Measurements from ENCODE around the gene MAPT. TPM values are rescaled to one million over a fixed set of nuclear protein-coding genes. Genes with fewer than 3 reads are reported as not detected.

The MAPT gene
- total RNA-seq, 1 experiment from 2014 or later, result 3.6 TPM

- POLR2A ChIA-PET (ENCODE audit: unreplicated experiment), result no interaction called here
Observed at GRCh38 chr17:45985447-45985846, 91.1 kb downstream of the MAPT start.

GRCh38 chr17:45986056-45986455 is 91.7 kb downstream of the MAPT start:
- H4K20me1 ChIP-seq (ENCODE audit: low read length), result no peaks in the 10 kb centered on the region
- no peak for TF ChIP-seq CTCF (conservative IDR thresholded peaks at IDR 0.05; ENCODE audit: low read depth, low read length)
- TF ChIP-seq EZH2 (IDR thresholded peaks at IDR 0.05; ENCODE audit: low read length, unreplicated experiment), result no peak
- TF ChIP-seq EZH2phosphoT487 (IDR thresholded peaks at IDR 0.05; ENCODE audit: borderline replicate concordance, low read length), result no peak
- DNase-seq (no peak), ATAC-seq (no peak)
- intact Hi-C loops (cut with micrococcal nuclease), result no loop called here
- H3K4me3 ChIP-seq (ENCODE audit: low read length), result no peak overlapping the region
- H3K27me3 ChIP-seq (ENCODE audit: low read length), result no peaks in the 10 kb centered on the region
- H3K27ac ChIP-seq (ENCODE audit: low read length), result no peak overlapping the region
- H3K36me3 ChIP-seq (ENCODE audit: low read depth, low read length), result no peaks in the 10 kb centered on the region
- no peaks in the 10 kb centered on the region for H3K4me1 ChIP-seq (ENCODE audit: insufficient read depth, low read length)
- H3F3A ChIP-seq (ENCODE audit: low read length, unreplicated experiment), result no peaks in the 10 kb centered on the region
- H3K9me3 ChIP-seq (ENCODE audit: low read length), result no peaks in the 10 kb centered on the region
- no peak overlapping the region for H3K9ac ChIP-seq (ENCODE audit: low read length)
- CTCF ChIA-PET, result no interaction called here
- POLR2A ChIA-PET (ENCODE audit: unreplicated experiment), result no interaction called here
- no peak overlapping the region for H3K4me2 ChIP-seq (ENCODE audit: low read length)
- no peaks in the 10 kb centered on the region for H3K9me2 ChIP-seq (replicated peaks; ENCODE audit: low read length)
- BruUV-seq (replicated peaks), result no TSS peak
- no peak overlapping the region for H2AFZ ChIP-seq (ENCODE audit: low read length)
- H3K79me2 ChIP-seq (ENCODE audit: low read length), result no peaks in the 10 kb centered on the region

More at GRCh38 chr17:45985447-45985846, 91.1 kb downstream of the MAPT start:
- ATAC-seq (no peak), DNase-seq (no peak)
- Histone ChIP-seq H2AFZ (ENCODE audit: low read length) (no peak overlapping the region), H3K4me1 (ENCODE audit: insufficient read depth, low read length) (no peaks in the 10 kb centered on the region), H4K20me1 (ENCODE audit: low read length) (no peaks in the 10 kb centered on the region), H3K36me3 (ENCODE audit: low read depth, low read length) (no peaks in the 10 kb centered on the region), H3K79me2 (ENCODE audit: low read length) (no peaks in the 10 kb centered on the region), H3K9me3 (ENCODE audit: low read length) (no peaks in the 10 kb centered on the region), H3K9ac (ENCODE audit: low read length) (no peak overlapping the region), H3K9me2 (replicated peaks; ENCODE audit: low read length) (no peaks in the 10 kb centered on the region), H3K27ac (ENCODE audit: low read length) (no peak overlapping the region), H3K4me2 (ENCODE audit: low read length) (no peak overlapping the region), H3K27me3 (ENCODE audit: low read length) (no peaks in the 10 kb centered on the region), H3F3A (ENCODE audit: low read length, unreplicated experiment) (no peaks in the 10 kb centered on the region), H3K4me3 (ENCODE audit: low read length) (no peak overlapping the region)
- CTCF ChIA-PET, result no interaction called here
- no peak for TF ChIP-seq EZH2 (IDR thresholded peaks at IDR 0.05; ENCODE audit: low read length, unreplicated experiment)
- intact Hi-C loops (cut with micrococcal nuclease), result no loop called here
- BruUV-seq (replicated peaks), result no TSS peak

- no peak overlapping the region for H2AFZ ChIP-seq (ENCODE audit: low read length)
- intact Hi-C loops (cut with micrococcal nuclease), result no loop called here
- H3K4me2 ChIP-seq (ENCODE audit: low read length), result no peak overlapping the region
- H3K9ac ChIP-seq (ENCODE audit: low read length), result no peak overlapping the region
- no peaks in the 10 kb centered on the region for H3K4me1 ChIP-seq (ENCODE audit: insufficient read depth, low read length)
- no peaks in the 10 kb centered on the region for H3K79me2 ChIP-seq (ENCODE audit: low read length)
- H3K36me3 ChIP-seq (ENCODE audit: low read depth, low read length), result no peaks in the 10 kb centered on the region
- no peaks in the 10 kb centered on the region for H3K9me2 ChIP-seq (replicated peaks; ENCODE audit: low read length)
- no peak for ATAC-seq
- no peak for TF ChIP-seq EZH2 (IDR thresholded peaks at IDR 0.05; ENCODE audit: low read length, unreplicated experiment)
- no peak for TF ChIP-seq EZH2phosphoT487 (IDR thresholded peaks at IDR 0.05; ENCODE audit: borderline replicate concordance, low read length)
- TF ChIP-seq CTCF (conservative IDR thresholded peaks at IDR 0.05; ENCODE audit: low read depth, low read length), result no peak
- H3K4me3 ChIP-seq (ENCODE audit: low read length), result no peak overlapping the region
- no peak overlapping the region for H3K27ac ChIP-seq (ENCODE audit: low read length)
- no peaks in the 10 kb centered on the region for H4K20me1 ChIP-seq (ENCODE audit: low read length)
- ChIA-PET POLR2A (ENCODE audit: unreplicated experiment) (no interaction called here), CTCF (no interaction called here)
- no peak for DNase-seq
- no peaks in the 10 kb centered on the region for H3F3A ChIP-seq (ENCODE audit: low read length, unreplicated experiment)
- no TSS peak for BruUV-seq (replicated peaks)
- no peaks in the 10 kb centered on the region for H3K9me3 ChIP-seq (ENCODE audit: low read length)
- H3K27me3 ChIP-seq (ENCODE audit: low read length), result no peaks in the 10 kb centered on the region
Observed at GRCh38 chr17:45987706-45988105, 93.4 kb downstream of the MAPT start.

All from PC-3 (cell line).